ENCODE data around the gene LGSN.

DNA sequence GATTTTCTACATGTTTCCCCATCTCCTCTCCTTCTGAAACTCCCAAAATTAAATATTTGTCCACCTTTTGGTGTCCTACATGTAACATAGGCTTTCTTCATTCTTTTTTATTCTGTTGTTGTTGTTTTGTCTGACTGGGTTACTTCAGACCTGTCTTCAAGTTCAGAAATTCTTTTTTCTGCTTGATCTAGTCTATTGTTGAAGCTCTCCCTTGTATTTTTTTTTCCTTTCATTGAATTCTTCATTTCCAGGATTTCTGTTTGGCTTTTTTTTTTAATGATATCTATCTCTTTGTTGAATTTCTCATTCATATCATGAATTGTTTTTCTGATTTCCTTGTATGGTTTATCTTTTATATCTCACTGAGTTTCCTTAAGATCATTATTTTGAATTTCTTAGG, 20.6 kb upstream of the LGSN start:
- TF ChIP-seq POLR2A (IDR thresholded peaks at IDR 0.05): no peak
- TF ChIP-seq, protein P1, sequence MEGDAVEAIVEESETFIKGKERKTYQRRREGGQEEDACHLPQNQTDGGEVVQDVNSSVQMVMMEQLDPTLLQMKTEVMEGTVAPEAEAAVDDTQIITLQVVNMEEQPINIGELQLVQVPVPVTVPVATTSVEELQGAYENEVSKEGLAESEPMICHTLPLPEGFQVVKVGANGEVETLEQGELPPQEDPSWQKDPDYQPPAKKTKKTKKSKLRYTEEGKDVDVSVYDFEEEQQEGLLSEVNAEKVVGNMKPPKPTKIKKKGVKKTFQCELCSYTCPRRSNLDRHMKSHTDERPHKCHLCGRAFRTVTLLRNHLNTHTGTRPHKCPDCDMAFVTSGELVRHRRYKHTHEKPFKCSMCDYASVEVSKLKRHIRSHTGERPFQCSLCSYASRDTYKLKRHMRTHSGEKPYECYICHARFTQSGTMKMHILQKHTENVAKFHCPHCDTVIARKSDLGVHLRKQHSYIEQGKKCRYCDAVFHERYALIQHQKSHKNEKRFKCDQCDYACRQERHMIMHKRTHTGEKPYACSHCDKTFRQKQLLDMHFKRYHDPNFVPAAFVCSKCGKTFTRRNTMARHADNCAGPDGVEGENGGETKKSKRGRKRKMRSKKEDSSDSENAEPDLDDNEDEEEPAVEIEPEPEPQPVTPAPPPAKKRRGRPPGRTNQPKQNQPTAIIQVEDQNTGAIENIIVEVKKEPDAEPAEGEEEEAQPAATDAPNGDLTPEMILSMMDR (IDR thresholded peaks at IDR 0.05): no peak
